Sigmoid colon (tissue), 7 donors: ENCODE measurements around the gene NHLRC1. TPM values are rescaled to one million over a fixed set of nuclear protein-coding genes. Genes with fewer than 3 reads are reported as not detected.

Experiments used
- DNase-seq: peaks from one replicate; pipeline ENCODE4 v3.0.0-alpha.2; 2019
- H3K27ac ChIP-seq, 4 donors: fragments of 200-600 bp; sonication (generic); one replicate each; pipeline ENCODE4 v1.5.1; 2016 to 2019; ENCODE audit warnings: mild to moderate bottlenecking in 1 of 4
- H3K27me3 ChIP-seq, 3 donors: fragments of 200-600 bp; sonication (generic); one replicate each; pipeline ENCODE4 v1.5.1; 2019; ENCODE audit warnings: mild to moderate bottlenecking in 1 of 3
- H3K36me3 ChIP-seq, 4 donors: fragments of 200-600 bp; sonication (generic); one replicate each; pipeline ENCODE4 v1.5.1; 2016 to 2019
- H3K4me1 ChIP-seq, 4 donors: fragments of 200-600 bp; sonication (generic); one replicate each; pipeline ENCODE4 v1.5.1; 2017 to 2019
- H3K4me3 ChIP-seq, 4 donors: fragments of 200-600 bp; sonication (generic); one replicate each; pipeline ENCODE4 v1.5.1; 2017 to 2019; ENCODE audit warnings: mild to moderate bottlenecking in 2 of 4, moderate library complexity in 1 of 4
- H3K9me3 ChIP-seq, 4 donors: fragments of 200-600 bp in 3 of 4; sonication (generic) in 3 of 4; one replicate each; pipeline versions ENCODE4 v1.5.1 to v1.6.1; 2013 to 2019
- CTCF ChIP-seq, 4 experiments: fragments of 450-650 bp in 3 of 4; fragments of 200-600 bp in 1 of 4; IDR thresholded peaks; one replicate each; pipeline ENCODE4 v1.5.1; 2016 to 2019; ENCODE audit warnings: antibody characterized with exemption in 4 of 4, mild to moderate bottlenecking in 3 of 4, moderate library complexity in 2 of 4
- EP300 ChIP-seq, 4 donors: sonication (generic); formaldehyde crosslinking; IDR thresholded peaks; one replicate each; pipeline ENCODE4 v1.6.1; 2017; ENCODE audit warnings: antibody characterized with exemption in 4 of 4
- POLR2A ChIP-seq, 2 donors: fragments of 450-650 bp; IDR thresholded peaks; one replicate each; pipeline ENCODE4 v1.6.1; 2016; ENCODE audit warnings: antibody characterized with exemption in 2 of 2, mild to moderate bottlenecking in 2 of 2, moderate library complexity in 2 of 2
- POLR2AphosphoS5 ChIP-seq, 4 donors: sonication (generic); formaldehyde crosslinking; IDR thresholded peaks; one replicate each; pipeline ENCODE4 v1.6.1; 2017; ENCODE audit warnings: antibody characterized with exemption in 4 of 4
- WGBS, 2 donors: extraction: QIAGEN DNeasy Blood & Tissue Kit; methylation state at CpG; one replicate each; pipeline ENCODE4 v1.1.7; 2013; 5-methylcytosine and 5-hydroxymethylcytosine counted together
- intact Hi-C: fragments of 100-400 bp; cut with DNase I; formaldehyde crosslinking; loops from one replicate; pipeline ENCODE4 v1.15.1; 2023
- polyA plus RNA-seq, 3 donors: library from polyadenylated mRNA; stranded (reverse); fragments of 200-250 nt; gene quantifications; one replicate each; pipeline ENCODE4 v1.2.3, GENCODE V29; 2013
- total RNA-seq, 4 donors: library from RNA; depleted of rRNA; stranded (reverse); fragments of >200 nt; gene quantifications; one replicate each; pipeline ENCODE4 v1.1.0, GENCODE V29; 2016
- donor health status: healthy with polysubstance abuse.
- donor health status: Bipolar disorder and iron deficiency.
- donor health status: healthy.

Gene NHLRC1
- total and polyA plus RNA-seq, 7 donors = 1.2 to 3.0 (median 1.5) TPM

- H3K4me3 ChIP-seq = no peak overlapping the region
- intact Hi-C loops = no loop called here
- H3K27ac ChIP-seq = no peak overlapping the region
- no peaks in the 10 kb centered on the region for H3K9me3 ChIP-seq
- DNase-seq = no peak
- H3K36me3 ChIP-seq = peaks cover 0 to 53% (median 6%) of the 10 kb centered on the region in 4 donors
- WGBS, 2 donors = 95 to 98% methylated on average over 2 of the region's 2 CpGs
- no peaks in the 10 kb centered on the region for H3K4me1 ChIP-seq
- TF ChIP-seq POLR2A (IDR thresholded peaks at IDR 0.05) (no peak), EP300 (IDR thresholded peaks at IDR 0.05) (no peak), POLR2AphosphoS5 (IDR thresholded peaks at IDR 0.05) (no peak), CTCF (IDR thresholded peaks at IDR 0.05) (no peak)
- H3K27me3 ChIP-seq = no peaks in the 10 kb centered on the region
These were observed 12.7 kb upstream of the NHLRC1 start for GRCh38 chr6:18135171-18135570.

GRCh38 chr6:18132346-18132745 is 9.9 kb upstream of the NHLRC1 start:
- no peak for TF ChIP-seq POLR2AphosphoS5 (IDR thresholded peaks at IDR 0.05)
- TF ChIP-seq POLR2A (IDR thresholded peaks at IDR 0.05) = no peak
- no peak for TF ChIP-seq CTCF (IDR thresholded peaks at IDR 0.05)
- no peak for TF ChIP-seq EP300 (IDR thresholded peaks at IDR 0.05)
- no peak overlapping the region for H3K27ac ChIP-seq
- H3K36me3 ChIP-seq = peaks cover 0 to 53% (median 6%) of the 10 kb centered on the region in 4 donors
- no peaks in the 10 kb centered on the region for H3K4me1 ChIP-seq
- no peaks in the 10 kb centered on the region for H3K9me3 ChIP-seq
- intact Hi-C loops = no loop called here
- no peak for DNase-seq
- H3K27me3 ChIP-seq = no peaks in the 10 kb centered on the region
- 97 to 100% methylated on average over 3 of the region's 3 CpGs for WGBS, 2 donors
- H3K4me3 ChIP-seq = no peak overlapping the region

- WGBS, 2 donors = 69 to 85% methylated on average over 5 of the region's 5 CpGs
- Histone ChIP-seq H3K27ac (no peak overlapping the region), H3K27me3 (no peaks in the 10 kb centered on the region), H3K36me3 (peaks cover 0 to 21% (median 3%) of the 10 kb centered on the region in 4 donors), H3K4me1 (peaks cover 0 to 13% (median 10%) of the 10 kb centered on the region in 4 donors), H3K4me3 (no peak overlapping the region), H3K9me3 (no peaks in the 10 kb centered on the region)
- no peak for DNase-seq
- TF ChIP-seq POLR2AphosphoS5 (IDR thresholded peaks at IDR 0.05) = no peak
- no peak for TF ChIP-seq CTCF (IDR thresholded peaks at IDR 0.05)
- no peak for TF ChIP-seq EP300 (IDR thresholded peaks at IDR 0.05)
- TF ChIP-seq POLR2A (IDR thresholded peaks at IDR 0.05) = no peak
- intact Hi-C loops = loop anchor here (10.0 kb wide), 1 partner anchor 971 kb away; no protein-coding TSS in a partner anchor
These were observed 3.6 kb upstream of the NHLRC1 start for GRCh38 chr6:18126121-18126520.

GRCh38 chr6:18121580-18122127 is 823 bp downstream of the NHLRC1 start:
- Histone ChIP-seq H3K9me3 (no peaks in the 10 kb centered on the region), H3K36me3 (no peaks in the 10 kb centered on the region), H3K4me1 (peaks cover 0 to 13% (median 10%) of the 10 kb centered on the region in 4 donors), H3K4me3 (peak overlapping the region; percentile 44 to 61 (median 52)), H3K27me3 (no peaks in the 10 kb centered on the region), H3K27ac (peak overlapping the region in 2 of 4 donors; percentile 42 to 62)
- intact Hi-C loops = loop anchor here (2.0 to 10.0 kb wide), 5 partner anchors 135 to 967 kb away; partner anchors contain the start of gene KIF13A
- 82 to 96% methylated on average over 19 of the region's 19 CpGs for WGBS, 2 donors
- TF ChIP-seq CTCF (IDR thresholded peaks at IDR 0.05) (no peak), POLR2A (IDR thresholded peaks at IDR 0.05) (no peak), EP300 (IDR thresholded peaks at IDR 0.05) (no peak), POLR2AphosphoS5 (IDR thresholded peaks at IDR 0.05) (no peak)
- DNase-seq = peak; percentile 63

GRCh38 chr6:18119236-18119635 is 3.2 kb downstream of the NHLRC1 start:
- no peaks in the 10 kb centered on the region for H3K27me3 ChIP-seq
- no peak for DNase-seq
- H3K4me3 ChIP-seq = no peak overlapping the region
- intact Hi-C loops = no loop called here
- H3K27ac ChIP-seq = no peak overlapping the region
- no peaks in the 10 kb centered on the region for H3K36me3 ChIP-seq
- TF ChIP-seq POLR2AphosphoS5 (IDR thresholded peaks at IDR 0.05) (no peak), EP300 (IDR thresholded peaks at IDR 0.05) (no peak), CTCF (IDR thresholded peaks at IDR 0.05) (no peak)
- 22 to 67% methylated on average over 5 of the region's 5 CpGs for WGBS, 2 donors
- peaks cover 0 to 13% (median 10%) of the 10 kb centered on the region in 4 donors for H3K4me1 ChIP-seq
- no peaks in the 10 kb centered on the region for H3K9me3 ChIP-seq
